Measurements from ENCODE around the gene MDC1. TPM values are rescaled to one million over a fixed set of nuclear protein-coding genes. Genes with fewer than 3 reads are reported as not detected.

MDC1 gene
- total RNA-seq, 3 donors from 2014 or later (not counting 1 experiment from before 2014, with no cell fraction given), result 61.2 to 77.0 (median 64.5) TPM

DNA sequence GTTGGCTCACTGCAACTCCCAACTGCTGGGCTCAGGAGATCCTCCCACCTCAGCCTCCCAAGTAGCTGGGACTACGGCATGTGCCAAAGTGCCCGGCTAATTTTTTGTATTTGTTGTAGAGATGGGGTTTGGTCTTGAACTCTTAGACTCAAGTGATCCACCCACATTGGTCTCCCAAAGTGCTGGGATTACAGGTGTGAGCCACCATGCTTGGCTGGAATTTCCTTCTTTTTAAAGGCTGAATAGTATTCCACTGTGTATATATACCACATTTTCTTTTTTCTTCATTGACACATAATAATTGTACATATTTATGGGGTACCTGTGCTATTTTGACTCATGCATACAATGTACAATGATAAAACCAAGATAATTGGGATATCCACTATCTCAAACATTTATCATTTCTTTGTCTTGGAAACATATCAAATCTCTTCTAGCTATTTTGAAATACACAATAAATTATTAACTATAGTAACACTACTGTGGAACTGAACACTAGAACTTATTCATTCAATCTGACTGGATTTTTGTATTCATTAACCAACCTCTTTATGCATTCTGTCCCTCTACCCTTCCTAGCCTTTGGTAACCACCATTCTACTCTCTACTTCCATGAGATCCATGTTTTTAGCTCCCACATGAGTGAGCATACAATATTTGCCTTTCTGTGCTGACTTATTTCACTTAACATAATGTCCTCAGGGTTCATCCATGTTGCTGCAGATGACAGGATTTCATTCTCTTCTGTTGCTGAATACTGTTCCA, 7.8 kb downstream of the MDC1 start:
- no peaks in the 10 kb centered on the region for H3K27me3 Mint-ChIP-seq (ENCODE audit: low read depth in 2 of 2)
- no peak overlapping the region for H3K4me3 ChIP-seq (ENCODE audit: low read length)
- no peak for DNase-seq
- peaks cover 26% of the 10 kb centered on the region for H3K4me1 ChIP-seq (ENCODE audit: control insufficient read depth, insufficient read depth, low read length)
- no peak for ATAC-seq
- intact Hi-C loops (cut with micrococcal nuclease), result no loop called here
- H3K27ac Mint-ChIP-seq, result no peak overlapping the region
- no peaks in the 10 kb centered on the region for H3K36me3 Mint-ChIP-seq
- H3K9me3 ChIP-seq (ENCODE audit: control insufficient read depth, insufficient read depth, low read length), result no peaks in the 10 kb centered on the region
- H3K9me3 Mint-ChIP-seq, result no peaks in the 10 kb centered on the region
- peaks cover 39% of the 10 kb centered on the region for H3K36me3 ChIP-seq (ENCODE audit: control insufficient read depth, insufficient read depth, low read length)
- H3K4me1 Mint-ChIP-seq, result peaks cover 18 to 37% of the 10 kb centered on the region in 2 donors
- TF ChIP-seq, protein P1, sequence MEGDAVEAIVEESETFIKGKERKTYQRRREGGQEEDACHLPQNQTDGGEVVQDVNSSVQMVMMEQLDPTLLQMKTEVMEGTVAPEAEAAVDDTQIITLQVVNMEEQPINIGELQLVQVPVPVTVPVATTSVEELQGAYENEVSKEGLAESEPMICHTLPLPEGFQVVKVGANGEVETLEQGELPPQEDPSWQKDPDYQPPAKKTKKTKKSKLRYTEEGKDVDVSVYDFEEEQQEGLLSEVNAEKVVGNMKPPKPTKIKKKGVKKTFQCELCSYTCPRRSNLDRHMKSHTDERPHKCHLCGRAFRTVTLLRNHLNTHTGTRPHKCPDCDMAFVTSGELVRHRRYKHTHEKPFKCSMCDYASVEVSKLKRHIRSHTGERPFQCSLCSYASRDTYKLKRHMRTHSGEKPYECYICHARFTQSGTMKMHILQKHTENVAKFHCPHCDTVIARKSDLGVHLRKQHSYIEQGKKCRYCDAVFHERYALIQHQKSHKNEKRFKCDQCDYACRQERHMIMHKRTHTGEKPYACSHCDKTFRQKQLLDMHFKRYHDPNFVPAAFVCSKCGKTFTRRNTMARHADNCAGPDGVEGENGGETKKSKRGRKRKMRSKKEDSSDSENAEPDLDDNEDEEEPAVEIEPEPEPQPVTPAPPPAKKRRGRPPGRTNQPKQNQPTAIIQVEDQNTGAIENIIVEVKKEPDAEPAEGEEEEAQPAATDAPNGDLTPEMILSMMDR (IDR thresholded peaks at IDR 0.05), result no peak
- H3K27ac ChIP-seq (ENCODE audit: low read length), result no peak overlapping the region
- H3K4me3 Mint-ChIP-seq, result no peak overlapping the region
- no peaks in the 10 kb centered on the region for H3K27me3 ChIP-seq (ENCODE audit: control insufficient read depth, insufficient read depth, low read length)
- no CpG with 5 or more reads among the region's 2 CpGs for whole genome bisulfite sequencing (ENCODE audit: insufficient coverage)

DNA sequence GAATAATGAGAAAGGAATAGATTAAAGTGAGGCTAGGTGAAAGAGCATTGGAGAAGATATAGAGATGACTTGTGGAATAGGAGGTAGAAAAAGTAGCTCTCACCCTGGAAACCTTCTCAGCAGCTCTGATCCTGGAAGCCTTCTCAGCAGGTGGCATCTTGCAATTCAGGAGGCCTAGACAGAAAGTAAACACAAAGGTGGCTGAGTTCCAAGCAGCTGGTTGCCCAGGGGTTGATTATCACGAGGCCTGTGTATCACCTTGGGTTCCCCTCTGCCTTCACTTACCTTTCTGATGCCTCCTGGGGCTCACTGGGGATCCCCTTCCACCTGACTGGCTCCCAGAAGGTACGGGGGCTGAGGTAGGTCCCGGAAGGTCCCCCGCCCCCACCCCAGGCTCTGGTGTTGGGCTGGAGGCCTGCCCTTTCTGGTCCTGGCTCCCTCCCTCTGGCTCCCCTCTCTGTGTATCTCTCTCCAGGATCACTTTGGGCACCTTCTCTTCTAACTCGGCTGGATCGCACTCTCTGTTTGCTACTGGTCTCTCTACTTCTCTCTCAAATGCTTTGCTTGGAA, 9.7 kb downstream of the MDC1 start:
- no peak for ATAC-seq
- H3K4me1 Mint-ChIP-seq, result peaks cover 9 to 39% of the 10 kb centered on the region in 2 donors

DNA sequence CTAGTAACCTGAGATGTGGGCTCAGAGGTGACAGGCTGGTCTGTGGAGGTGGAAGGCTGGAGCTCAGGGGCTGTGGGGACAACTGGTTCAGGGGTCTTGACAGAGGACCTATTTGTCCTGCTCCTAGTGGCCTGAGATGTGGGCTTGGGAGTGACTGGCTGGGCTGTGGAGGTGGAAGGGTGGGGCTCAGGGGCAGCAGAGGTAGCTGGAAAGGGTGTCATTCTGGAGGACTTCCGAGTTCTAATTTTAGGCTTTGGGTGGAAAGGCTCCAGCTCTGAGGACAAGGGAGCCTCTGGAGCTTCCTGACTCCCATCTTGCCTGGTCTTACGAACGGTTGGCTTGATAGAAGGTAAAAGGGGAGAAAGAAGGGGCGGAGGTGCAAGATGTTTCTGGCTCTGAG, 11.5 kb downstream of the MDC1 start:
- peaks cover 8% of the 10 kb centered on the region for H3K36me3 Mint-ChIP-seq

More for the DNA sequence above, 9.7 kb downstream of the MDC1 start:
- Mint-ChIP-seq H3K27me3 (ENCODE audit: low read depth in 2 of 2) (no peaks in the 10 kb centered on the region), H3K27ac (peak overlapping the region in 1 of 2 donors; percentile 29), H3K36me3 (peaks cover 8% of the 10 kb centered on the region), H3K9me3 (no peaks in the 10 kb centered on the region), H3K4me3 (no peak overlapping the region)
- Histone ChIP-seq H3K36me3 (ENCODE audit: control insufficient read depth, insufficient read depth, low read length) (peaks cover 36% of the 10 kb centered on the region), H3K4me3 (ENCODE audit: low read length) (no peak overlapping the region), H3K27ac (ENCODE audit: low read length) (no peak overlapping the region), H3K4me1 (ENCODE audit: control insufficient read depth, insufficient read depth, low read length) (peaks cover 17% of the 10 kb centered on the region), H3K27me3 (ENCODE audit: control insufficient read depth, insufficient read depth, low read length) (no peaks in the 10 kb centered on the region), H3K9me3 (ENCODE audit: control insufficient read depth, insufficient read depth, low read length) (no peaks in the 10 kb centered on the region)
- DNase-seq, result no peak
- 94% methylated on average over 6 of the region's 6 CpGs for WGBS (ENCODE audit: insufficient coverage)
- intact Hi-C loops (cut with micrococcal nuclease), result no loop called here
- TF ChIP-seq, protein P1 (IDR thresholded peaks at IDR 0.05), result no peak

More for the DNA sequence above, 11.5 kb downstream of the MDC1 start:
- Mint-ChIP-seq H3K27ac (no peak overlapping the region), H3K4me3 (no peak overlapping the region), H3K9me3 (no peaks in the 10 kb centered on the region), H3K27me3 (ENCODE audit: low read depth in 2 of 2) (no peaks in the 10 kb centered on the region), H3K4me1 (peaks cover 0 to 22% of the 10 kb centered on the region in 2 donors)
- H3K9me3 ChIP-seq (ENCODE audit: control insufficient read depth, insufficient read depth, low read length), result no peaks in the 10 kb centered on the region
- ATAC-seq (no peak), DNase-seq (no peak)
- intact Hi-C loops (cut with micrococcal nuclease), result no loop called here
- H3K36me3 ChIP-seq (ENCODE audit: control insufficient read depth, insufficient read depth, low read length), result peaks cover 33% of the 10 kb centered on the region
- no peak overlapping the region for H3K4me3 ChIP-seq (ENCODE audit: low read length)
- no peaks in the 10 kb centered on the region for H3K27me3 ChIP-seq (ENCODE audit: control insufficient read depth, insufficient read depth, low read length)
- no peaks in the 10 kb centered on the region for H3K4me1 ChIP-seq (ENCODE audit: control insufficient read depth, insufficient read depth, low read length)
- no peak overlapping the region for H3K27ac ChIP-seq (ENCODE audit: low read length)
- 96% methylated on average over 4 of the region's 4 CpGs for WGBS (ENCODE audit: insufficient coverage)
- TF ChIP-seq, protein P1 (IDR thresholded peaks at IDR 0.05), result no peak

Data from natural killer cell (primary cell).